OCI-LY7 (cell line): Measurements from ENCODE around the gene CHST3. TPM values are rescaled to one million over a fixed set of nuclear protein-coding genes. Genes with fewer than 3 reads are reported as not detected.

Experiments used
- BruUV-seq: library from RNA; stranded (reverse); fragments of 400-500 nt; replicated peaks from 2 replicates; lab custom pipeline; 2021; lab: Mats Ljungman, UMichigan
- CTCF ChIA-PET: fragments of 300-600 bp; sonication (Branson Sonifier 250); formaldehyde crosslinking; loops from one replicate; lab custom pipeline; 2022; ENCODE audit warnings: antibody characterized with exemption; ENCODE audit not compliant: unreplicated experiment; lab: Charles Lee
- POLR2A ChIA-PET: fragments of 300-600 bp; sonication (Branson Sonifier 250); formaldehyde crosslinking; loops from one replicate; lab custom pipeline; 2022; ENCODE audit warnings: antibody characterized with exemption; lab: Charles Lee
- DNase-seq: peaks from one replicate; pipeline ENCODE4 v3.0.0-alpha.2; 2015; ENCODE audit warnings: low spot score
- H2AFZ ChIP-seq: fragments of 200-600 bp; sonication (generic), shearing (Covaris generic); 2 replicates; pipeline ENCODE4 v1.6.1; 2014; ENCODE audit warnings: mild to moderate bottlenecking, antibody characterized with exemption, low read length, moderate library complexity
- H3K27ac ChIP-seq: fragments of 200-600 bp; sonication (generic); 2 replicates; pipeline ENCODE4 v1.5.1; 2014; ENCODE audit warnings: mixed run types, low read depth, mild to moderate bottlenecking, moderate library complexity, low read length, inconsistent platforms; ENCODE audit not compliant: poor library complexity, severe bottlenecking
- H3K36me3 ChIP-seq: fragments of 200-600 bp; sonication (generic); 2 replicates; pipeline ENCODE4 v1.6.1; 2014; ENCODE audit warnings: mild to moderate bottlenecking, antibody characterized with exemption, low read length, moderate library complexity, mixed read lengths; ENCODE audit not compliant: insufficient read depth
- H3K4me1 ChIP-seq: fragments of 200-600 bp; sonication (generic); 2 replicates; pipeline ENCODE4 v1.5.1; 2014; ENCODE audit warnings: mild to moderate bottlenecking, low read length; ENCODE audit not compliant: insufficient read depth, poor library complexity, severe bottlenecking
- H3K4me2 ChIP-seq: fragments of 200-600 bp; sonication (generic); 2 replicates; pipeline ENCODE4 v1.6.1; 2014; ENCODE audit warnings: mild to moderate bottlenecking, low read length
- H3K4me3 ChIP-seq: fragments of 200-600 bp; sonication (generic); 2 replicates; pipeline ENCODE4 v1.5.1; 2014; ENCODE audit warnings: mild to moderate bottlenecking, low read depth, low read length; ENCODE audit not compliant: poor library complexity, severe bottlenecking
- H3K79me2 ChIP-seq: fragments of 200-600 bp; sonication (generic); 2 replicates; pipeline ENCODE4 v1.6.1; 2016; ENCODE audit warnings: low read depth, mild to moderate bottlenecking, low read length, moderate library complexity, mixed read lengths; ENCODE audit not compliant: insufficient read depth
- H3K9me2 ChIP-seq: fragments of 200-600 bp; sonication (generic); 2 replicates; pipeline ENCODE4 v1.6.1; 2016; ENCODE audit warnings: mild to moderate bottlenecking, low read length, mixed read lengths; ENCODE audit not compliant: insufficient read depth
- H3K9me3 ChIP-seq: fragments of 200-600 bp; sonication (generic); 2 replicates; pipeline ENCODE4 v1.6.1; 2014; ENCODE audit warnings: mild to moderate bottlenecking, mixed run types, low read length, mixed read lengths
- H4K20me1 ChIP-seq: fragments of 200-600 bp; sonication (generic); 2 replicates; pipeline ENCODE4 v1.6.1; 2014; ENCODE audit warnings: mild to moderate bottlenecking, antibody characterized with exemption, low read length, moderate library complexity, mixed read lengths; ENCODE audit not compliant: insufficient read depth
- EZH2phosphoT487 ChIP-seq: fragments of 200-600 bp; sonication (generic); IDR thresholded peaks from 2 replicates; pipeline ENCODE4 v1.6.1; 2018; ENCODE audit warnings: low read depth, borderline replicate concordance, mild to moderate bottlenecking, mixed run types, antibody characterized with exemption, low read length, moderate library complexity, mixed read lengths
- intact Hi-C: fragments of 100-400 bp; cut with micrococcal nuclease; formaldehyde crosslinking; loops from one replicate; pipeline ENCODE4 v1.10.0; 2022; ENCODE audit not compliant: unreplicated experiment
- total RNA-seq, 2 experiments: library from RNA; depleted of rRNA in 1 of 2; stranded (reverse); fragments of >200 nt in 1 of 2; shearing (Covaris generic) in 1 of 2; gene quantifications; 2 replicates each; pipeline ENCODE4 v1.2.3, GENCODE V29; 2014 to 2022
- TF ChIP-seq, protein P1 (sequence below): fragments of 200-600 bp; sonication (generic); conservative IDR thresholded peaks from 2 replicates; pipeline ENCODE4 v1.5.1; 2014; ENCODE audit warnings: mild to moderate bottlenecking, antibody characterized with exemption, low read length, moderate library complexity, mixed read lengths

CHST3 gene
- total RNA-seq, 2 experiments from 2014 or later, result not detected

DNA sequence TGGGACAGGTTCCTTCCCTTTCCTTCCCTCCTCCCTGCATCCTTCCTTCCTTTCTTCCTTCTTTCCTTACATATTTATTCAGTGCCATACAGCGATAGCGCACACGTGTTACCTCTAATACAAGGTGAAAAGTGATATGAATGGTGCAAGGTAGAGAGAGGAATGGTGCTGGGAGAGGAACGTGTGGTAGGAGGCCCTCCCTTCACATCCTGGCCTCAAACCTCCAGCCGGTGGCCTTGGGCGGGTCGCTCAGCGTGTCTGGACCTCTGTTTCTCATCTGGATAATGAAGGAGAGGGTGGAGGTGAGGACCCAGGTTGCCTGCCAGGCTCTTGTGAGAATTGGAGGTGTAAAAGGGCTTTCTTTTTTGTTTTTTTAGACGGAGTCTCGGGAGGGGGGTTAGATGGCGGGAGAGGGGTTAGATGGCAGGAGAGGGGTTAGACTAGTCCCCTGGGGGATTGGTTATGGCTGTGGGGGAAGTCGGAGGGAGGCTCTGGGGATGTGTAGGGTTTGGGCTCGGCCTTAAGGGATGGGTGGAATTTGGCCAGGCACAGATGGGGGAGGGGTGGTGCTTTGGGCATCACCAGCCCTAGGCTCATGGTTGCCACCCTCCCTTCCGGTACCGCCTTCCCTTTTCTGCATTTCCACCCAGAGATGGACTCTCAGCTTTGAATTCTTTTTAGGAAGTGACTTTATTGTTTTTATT lies 14.9 kb downstream of the CHST3 start:
- Histone ChIP-seq H3K9me2 (no peaks in the 10 kb centered on the region), H4K20me1 (no peaks in the 10 kb centered on the region), H3K9me3 (no peaks in the 10 kb centered on the region), H3K4me2 (no peak overlapping the region), H3K36me3 (no peaks in the 10 kb centered on the region), H3K4me1 (no peaks in the 10 kb centered on the region), H3K79me2 (no peaks in the 10 kb centered on the region), H2AFZ (no peak overlapping the region), H3K27ac (no peak overlapping the region), H3K4me3 (no peak overlapping the region)
- intact Hi-C loops, result no loop called here
- no peak for DNase-seq
- TF ChIP-seq, protein P1, sequence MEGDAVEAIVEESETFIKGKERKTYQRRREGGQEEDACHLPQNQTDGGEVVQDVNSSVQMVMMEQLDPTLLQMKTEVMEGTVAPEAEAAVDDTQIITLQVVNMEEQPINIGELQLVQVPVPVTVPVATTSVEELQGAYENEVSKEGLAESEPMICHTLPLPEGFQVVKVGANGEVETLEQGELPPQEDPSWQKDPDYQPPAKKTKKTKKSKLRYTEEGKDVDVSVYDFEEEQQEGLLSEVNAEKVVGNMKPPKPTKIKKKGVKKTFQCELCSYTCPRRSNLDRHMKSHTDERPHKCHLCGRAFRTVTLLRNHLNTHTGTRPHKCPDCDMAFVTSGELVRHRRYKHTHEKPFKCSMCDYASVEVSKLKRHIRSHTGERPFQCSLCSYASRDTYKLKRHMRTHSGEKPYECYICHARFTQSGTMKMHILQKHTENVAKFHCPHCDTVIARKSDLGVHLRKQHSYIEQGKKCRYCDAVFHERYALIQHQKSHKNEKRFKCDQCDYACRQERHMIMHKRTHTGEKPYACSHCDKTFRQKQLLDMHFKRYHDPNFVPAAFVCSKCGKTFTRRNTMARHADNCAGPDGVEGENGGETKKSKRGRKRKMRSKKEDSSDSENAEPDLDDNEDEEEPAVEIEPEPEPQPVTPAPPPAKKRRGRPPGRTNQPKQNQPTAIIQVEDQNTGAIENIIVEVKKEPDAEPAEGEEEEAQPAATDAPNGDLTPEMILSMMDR, result no peak
- no peak for TF ChIP-seq EZH2phosphoT487
- BruUV-seq, result no TSS peak
- ChIA-PET POLR2A (no interaction called here), CTCF (no interaction called here)

DNA sequence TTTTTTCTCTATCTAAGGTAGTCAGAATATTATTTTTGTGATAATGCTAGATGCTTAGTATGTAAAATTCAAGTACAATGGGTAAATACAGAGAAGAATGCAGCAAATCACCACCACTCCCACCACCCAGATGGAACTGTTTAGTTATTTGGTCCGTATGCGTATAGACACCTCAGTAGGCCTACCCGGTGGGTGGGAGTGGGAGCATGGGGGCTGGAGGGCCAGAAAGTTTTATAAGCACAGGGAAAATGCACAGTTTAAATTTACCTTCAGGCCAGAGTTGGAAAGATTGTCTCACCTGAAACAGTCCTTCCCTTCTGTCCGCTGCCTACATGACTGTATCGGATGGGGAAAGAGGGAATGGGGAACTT lies 15.5 kb downstream of the CHST3 start:
- no peaks in the 10 kb centered on the region for H3K9me2 ChIP-seq
- no peaks in the 10 kb centered on the region for H3K79me2 ChIP-seq
- no peak overlapping the region for H3K4me3 ChIP-seq
- H2AFZ ChIP-seq, result no peak overlapping the region
- no peak for DNase-seq
- H4K20me1 ChIP-seq, result no peaks in the 10 kb centered on the region
- TF ChIP-seq, protein P1, result no peak
- TF ChIP-seq EZH2phosphoT487, result no peak
- ChIA-PET CTCF (no interaction called here), POLR2A (no interaction called here)
- H3K4me2 ChIP-seq, result no peak overlapping the region
- no TSS peak for BruUV-seq
- H3K27ac ChIP-seq, result no peak overlapping the region
- no peaks in the 10 kb centered on the region for H3K36me3 ChIP-seq
- no peaks in the 10 kb centered on the region for H3K9me3 ChIP-seq
- intact Hi-C loops, result no loop called here
- no peaks in the 10 kb centered on the region for H3K4me1 ChIP-seq

DNA sequence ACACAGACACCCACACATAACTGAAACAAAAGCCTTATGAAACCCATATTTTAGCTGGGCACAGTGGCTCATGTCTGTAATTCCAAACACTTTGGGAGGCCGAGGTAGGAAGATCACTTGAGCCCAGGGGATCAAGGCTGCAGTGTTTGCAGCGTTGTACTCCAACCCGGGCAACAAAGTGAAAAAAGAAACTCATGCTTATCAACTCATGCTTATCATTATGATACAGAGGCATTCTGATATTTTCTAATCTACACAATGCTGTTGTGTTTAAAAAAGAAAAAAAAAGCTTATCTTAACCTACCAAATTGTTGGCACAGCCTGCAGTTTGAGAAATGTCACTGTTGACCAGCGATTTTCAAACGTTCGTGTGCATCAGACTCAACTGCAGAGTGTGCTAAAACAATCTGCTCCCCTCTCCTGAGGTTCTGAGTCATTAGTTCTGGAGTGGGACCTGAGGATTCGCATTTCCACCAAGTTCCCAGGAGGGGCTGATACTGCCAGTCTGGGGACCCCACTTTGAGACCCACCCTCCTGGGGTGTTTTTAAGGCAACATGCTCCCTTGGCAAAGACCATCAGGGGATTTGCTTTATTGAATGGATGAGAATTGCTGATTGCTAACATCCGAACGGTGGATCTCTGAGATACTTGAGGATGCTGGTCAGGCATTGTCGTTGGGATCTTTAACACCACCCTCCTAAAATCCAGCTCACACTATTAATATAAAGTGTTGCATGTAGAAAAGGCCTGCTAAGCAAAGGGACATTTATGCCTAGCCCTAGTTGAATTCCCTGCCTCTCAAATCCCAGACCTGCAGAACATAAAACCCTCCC lies 16.2 kb downstream of the CHST3 start:
- DNase-seq, result no peak
- H3K36me3 ChIP-seq, result no peaks in the 10 kb centered on the region
- no peak overlapping the region for H3K4me3 ChIP-seq
- ChIA-PET POLR2A (no interaction called here), CTCF (no interaction called here)
- H3K4me2 ChIP-seq, result no peak overlapping the region
- H3K79me2 ChIP-seq, result no peaks in the 10 kb centered on the region
- H3K4me1 ChIP-seq, result no peaks in the 10 kb centered on the region
- no TSS peak for BruUV-seq
- H2AFZ ChIP-seq, result no peak overlapping the region
- H4K20me1 ChIP-seq, result no peaks in the 10 kb centered on the region
- TF ChIP-seq, protein P1, result no peak
- no peak for TF ChIP-seq EZH2phosphoT487
- intact Hi-C loops, result no loop called here
- H3K9me3 ChIP-seq, result no peaks in the 10 kb centered on the region
- H3K27ac ChIP-seq, result no peak overlapping the region
- H3K9me2 ChIP-seq, result no peaks in the 10 kb centered on the region
